ENCODE data around the gene CLASP2. TPM values are rescaled to one million over a fixed set of nuclear protein-coding genes. Genes with fewer than 3 reads are reported as not detected.

CLASP2 gene
- total and polyA plus RNA-seq, 7 experiments from 2014 or later, result 7.4 to 83.8 (median 70.5) TPM

DNA sequence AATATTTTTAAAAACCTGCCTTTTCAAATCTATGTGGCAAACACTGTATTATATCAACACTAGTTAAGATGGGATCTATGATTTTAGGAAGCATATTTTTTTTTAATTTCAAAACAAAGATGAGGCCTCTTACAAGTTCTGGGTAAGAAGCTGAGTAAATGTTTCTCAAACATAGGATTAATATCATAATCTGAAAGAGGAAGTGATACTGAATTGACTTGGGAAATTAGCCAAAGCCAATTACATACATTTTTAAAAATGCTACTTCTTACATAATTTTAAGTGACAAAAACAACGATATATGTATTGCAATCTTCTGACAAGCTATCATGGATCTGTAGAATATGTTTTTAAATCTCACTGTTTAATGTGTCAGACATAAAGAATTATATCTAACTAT is 142.7 kb downstream of the CLASP2 start:
- Histone ChIP-seq H3K36me3 (ENCODE audit: control insufficient read depth in 2 of 3, insufficient read depth in 3 of 3, low read length in 3 of 3) (peaks cover 0 to 15% (median 0%) of the 10 kb centered on the region in 3 experiments), H3K4me1 (ENCODE audit: control insufficient read depth in 2 of 2, insufficient read depth in 2 of 2, low read length in 2 of 2) (no peaks in the 10 kb centered on the region), H3K27me3 (ENCODE audit: control insufficient read depth in 2 of 2, insufficient read depth in 2 of 2, low read length in 2 of 2) (no peaks in the 10 kb centered on the region), H3K27ac (ENCODE audit: low read depth, low read length) (no peak overlapping the region), H3K9me3 (ENCODE audit: control insufficient read depth in 2 of 3, low read length in 3 of 3) (no peaks in the 10 kb centered on the region), H3K4me3 (ENCODE audit: low read length) (no peak overlapping the region)
- Mint-ChIP-seq H3K27me3 (no peaks in the 10 kb centered on the region), H3K4me1 (no peaks in the 10 kb centered on the region), H3K9me3 (no peaks in the 10 kb centered on the region), H3K36me3 (peaks cover 5 to 44% (median 29%) of the 10 kb centered on the region in 5 donors), H3K27ac (no peak overlapping the region), H3K4me3 (no peak overlapping the region)
- ATAC-seq (peak; percentile 32), DNase-seq (no peak)
- ChIA-PET POLR2A (interaction anchor here (0.7 kb wide), 1 partner anchor 29 kb away, joined by 4 read pairs; no protein-coding TSS in a partner anchor), CTCF (no interaction called here)
- intact Hi-C loops (cut with micrococcal nuclease), result no loop called here

DNA sequence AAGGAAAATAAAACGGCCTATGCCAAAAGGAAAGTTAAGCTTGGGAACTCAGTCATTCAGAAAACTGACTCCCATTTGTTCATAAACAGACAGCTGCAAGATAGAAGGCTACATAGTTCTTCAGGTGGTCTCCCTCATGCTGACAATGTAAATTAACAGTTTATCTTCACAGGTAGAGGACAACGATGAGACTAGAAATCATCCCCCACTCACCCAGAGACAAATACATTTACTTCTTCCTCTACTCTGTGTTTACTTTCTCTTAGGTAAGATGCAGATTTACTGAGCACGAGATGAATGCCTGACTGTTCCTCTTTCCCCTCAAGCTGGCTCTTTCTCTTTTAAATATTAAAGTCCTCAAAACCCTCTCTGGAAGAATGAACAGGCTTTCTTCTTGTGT is 160.2 kb downstream of the CLASP2 start:
- Histone ChIP-seq H3K4me3 (ENCODE audit: low read length) (no peak overlapping the region), H3K4me1 (ENCODE audit: control insufficient read depth in 2 of 2, insufficient read depth in 2 of 2, low read length in 2 of 2) (no peaks in the 10 kb centered on the region), H3K27ac (ENCODE audit: low read depth, low read length) (no peak overlapping the region), H3K27me3 (ENCODE audit: control insufficient read depth in 2 of 2, insufficient read depth in 2 of 2, low read length in 2 of 2) (no peaks in the 10 kb centered on the region), H3K9me3 (ENCODE audit: control insufficient read depth in 2 of 3, low read length in 3 of 3) (no peaks in the 10 kb centered on the region), H3K36me3 (ENCODE audit: control insufficient read depth in 2 of 3, insufficient read depth in 3 of 3, low read length in 3 of 3) (peaks cover 0 to 5% (median 3%) of the 10 kb centered on the region in 3 experiments)
- Mint-ChIP-seq H3K27me3 (no peaks in the 10 kb centered on the region), H3K27ac (no peak overlapping the region), H3K4me3 (no peak overlapping the region), H3K4me1 (peaks cover 0 to 1% (median 0%) of the 10 kb centered on the region in 7 donors), H3K36me3 (peaks cover 4 to 47% (median 31%) of the 10 kb centered on the region in 5 donors), H3K9me3 (no peaks in the 10 kb centered on the region)
- intact Hi-C loops (cut with micrococcal nuclease), result no loop called here
- DNase-seq, result no peak
- ATAC-seq, result no peak
- CTCF ChIA-PET, result interaction anchor here (1.2 kb wide), 1 partner anchor 230 kb away, joined by 3 read pairs; no protein-coding TSS in a partner anchor
- POLR2A ChIA-PET, result interaction anchor here (0.6 kb wide), 1 partner anchor 1189 kb away, joined by 3 read pairs; no protein-coding TSS in a partner anchor

DNA sequence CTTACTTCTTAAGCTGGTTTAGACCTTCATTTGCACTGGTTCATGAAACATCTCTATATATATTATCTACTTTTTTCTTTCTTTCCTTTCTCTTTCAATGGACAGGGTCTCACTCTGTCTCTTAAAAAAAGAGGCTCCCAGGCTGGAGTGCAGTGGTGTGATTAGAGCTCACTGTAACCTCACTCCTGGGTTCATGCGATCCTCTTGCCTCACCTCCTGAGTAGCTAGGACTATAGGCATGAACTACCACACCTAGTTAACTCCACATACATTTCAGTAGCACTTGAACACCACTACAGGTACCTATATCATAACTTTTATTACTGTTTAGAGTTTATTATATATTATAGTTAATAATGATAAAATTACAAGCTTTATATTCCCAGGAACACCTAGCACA is 160.8 kb downstream of the CLASP2 start:
- Mint-ChIP-seq H3K4me3 (no peak overlapping the region), H3K9me3 (no peaks in the 10 kb centered on the region), H3K4me1 (peaks cover 0 to 1% (median 0%) of the 10 kb centered on the region in 7 donors), H3K27ac (peak overlapping the region in 1 of 9 donors; percentile 4), H3K27me3 (no peaks in the 10 kb centered on the region), H3K36me3 (peaks cover 4 to 51% (median 31%) of the 10 kb centered on the region in 5 donors)
- CTCF ChIA-PET, result interaction anchor here (1.2 kb wide), 1 partner anchor 230 kb away, joined by 3 read pairs; no protein-coding TSS in a partner anchor
- Histone ChIP-seq H3K9me3 (ENCODE audit: control insufficient read depth in 2 of 3, low read length in 3 of 3) (no peaks in the 10 kb centered on the region), H3K4me3 (ENCODE audit: low read length) (no peak overlapping the region), H3K27ac (ENCODE audit: low read depth, low read length) (no peak overlapping the region), H3K27me3 (ENCODE audit: control insufficient read depth in 2 of 2, insufficient read depth in 2 of 2, low read length in 2 of 2) (no peaks in the 10 kb centered on the region), H3K36me3 (ENCODE audit: control insufficient read depth in 2 of 3, insufficient read depth in 3 of 3, low read length in 3 of 3) (peaks cover 0 to 5% (median 3%) of the 10 kb centered on the region in 3 experiments), H3K4me1 (ENCODE audit: control insufficient read depth in 2 of 2, insufficient read depth in 2 of 2, low read length in 2 of 2) (no peaks in the 10 kb centered on the region)
- POLR2A ChIA-PET, result no interaction called here
- ATAC-seq (no peak), DNase-seq (no peak)
- intact Hi-C loops (cut with micrococcal nuclease), result no loop called here

DNA sequence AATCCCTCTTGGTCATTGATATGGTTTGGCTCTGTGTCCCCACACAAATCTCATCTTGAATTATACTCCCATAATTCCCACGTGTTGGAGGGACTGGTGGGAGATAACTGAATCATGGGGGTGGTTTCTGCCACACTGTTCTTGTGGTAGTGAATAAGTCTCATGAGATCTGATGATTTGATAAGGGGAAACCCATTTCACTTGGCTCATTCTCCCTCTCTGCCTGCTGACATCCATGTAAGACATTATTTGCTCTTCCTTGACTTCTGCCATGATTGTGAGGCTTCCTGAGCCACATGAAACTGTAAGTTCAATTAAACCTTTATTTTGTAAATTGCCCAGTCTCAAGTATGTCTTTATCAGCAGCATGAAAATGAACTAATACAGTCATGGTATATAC is 171.0 kb downstream of the CLASP2 start:
- ATAC-seq, result no peak
- no peak for DNase-seq
- no peaks in the 10 kb centered on the region for H3K27me3 ChIP-seq (ENCODE audit: control insufficient read depth in 2 of 2, insufficient read depth in 2 of 2, low read length in 2 of 2)
- ChIA-PET CTCF (no interaction called here), POLR2A (no interaction called here)
- Mint-ChIP-seq H3K27me3 (no peaks in the 10 kb centered on the region), H3K4me3 (no peak overlapping the region), H3K9me3 (peaks cover 0 to 5% (median 2%) of the 10 kb centered on the region in 11 donors), H3K36me3 (peaks cover 8 to 47% (median 33%) of the 10 kb centered on the region in 5 donors), H3K4me1 (peaks cover 0 to 2% (median 0%) of the 10 kb centered on the region in 7 donors), H3K27ac (no peak overlapping the region)
- no peaks in the 10 kb centered on the region for H3K9me3 ChIP-seq (ENCODE audit: control insufficient read depth in 2 of 3, low read length in 3 of 3)
- H3K4me1 ChIP-seq (ENCODE audit: control insufficient read depth in 2 of 2, insufficient read depth in 2 of 2, low read length in 2 of 2), result no peaks in the 10 kb centered on the region
- H3K4me3 ChIP-seq (ENCODE audit: low read length), result no peak overlapping the region
- intact Hi-C loops (cut with micrococcal nuclease), result no loop called here
- peaks cover 0 to 29% (median 5%) of the 10 kb centered on the region in 3 experiments for H3K36me3 ChIP-seq (ENCODE audit: control insufficient read depth in 2 of 3, insufficient read depth in 3 of 3, low read length in 3 of 3)
- no peak overlapping the region for H3K27ac ChIP-seq (ENCODE audit: low read depth, low read length)

DNA sequence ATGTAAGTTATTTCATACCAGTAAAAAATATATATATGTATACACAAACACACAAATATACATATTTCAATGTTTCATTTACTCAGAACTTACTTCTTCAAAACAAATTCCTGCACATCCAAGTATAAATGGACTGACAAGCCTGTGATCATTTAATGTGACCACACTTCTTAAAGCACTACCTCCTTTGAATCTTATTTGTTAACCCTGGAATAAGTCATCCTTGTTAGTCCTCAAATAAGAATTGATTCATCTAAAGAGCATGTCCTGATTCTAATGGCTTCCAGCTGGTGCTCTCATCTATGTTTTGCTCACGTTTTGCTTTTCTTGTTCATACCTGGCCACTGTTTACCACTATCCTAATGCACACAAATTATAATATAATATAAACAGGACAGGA is 173.9 kb downstream of the CLASP2 start:
- intact Hi-C loops (cut with micrococcal nuclease), result no loop called here
- no peak for DNase-seq
- Mint-ChIP-seq H3K4me1 (peaks cover 0 to 2% (median 0%) of the 10 kb centered on the region in 7 donors), H3K27ac (peak overlapping the region in 1 of 9 donors; percentile 1), H3K27me3 (no peaks in the 10 kb centered on the region), H3K36me3 (peaks cover 8 to 46% (median 26%) of the 10 kb centered on the region in 5 donors), H3K9me3 (peaks cover 0 to 3% (median 1%) of the 10 kb centered on the region in 11 donors), H3K4me3 (no peak overlapping the region)
- ChIA-PET CTCF (no interaction called here), POLR2A (interaction anchor here (0.6 kb wide), 1 partner anchor 10 kb away, joined by 5 read pairs; no protein-coding TSS in a partner anchor)
- ATAC-seq, result no peak
- Histone ChIP-seq H3K36me3 (ENCODE audit: control insufficient read depth in 2 of 3, insufficient read depth in 3 of 3, low read length in 3 of 3) (peaks cover 0 to 29% (median 5%) of the 10 kb centered on the region in 3 experiments), H3K27ac (ENCODE audit: low read depth, low read length) (no peak overlapping the region), H3K9me3 (ENCODE audit: control insufficient read depth in 2 of 3, low read length in 3 of 3) (no peaks in the 10 kb centered on the region), H3K4me1 (ENCODE audit: control insufficient read depth in 2 of 2, insufficient read depth in 2 of 2, low read length in 2 of 2) (no peaks in the 10 kb centered on the region), H3K27me3 (ENCODE audit: control insufficient read depth in 2 of 2, insufficient read depth in 2 of 2, low read length in 2 of 2) (no peaks in the 10 kb centered on the region), H3K4me3 (ENCODE audit: low read length) (no peak overlapping the region)

DNA sequence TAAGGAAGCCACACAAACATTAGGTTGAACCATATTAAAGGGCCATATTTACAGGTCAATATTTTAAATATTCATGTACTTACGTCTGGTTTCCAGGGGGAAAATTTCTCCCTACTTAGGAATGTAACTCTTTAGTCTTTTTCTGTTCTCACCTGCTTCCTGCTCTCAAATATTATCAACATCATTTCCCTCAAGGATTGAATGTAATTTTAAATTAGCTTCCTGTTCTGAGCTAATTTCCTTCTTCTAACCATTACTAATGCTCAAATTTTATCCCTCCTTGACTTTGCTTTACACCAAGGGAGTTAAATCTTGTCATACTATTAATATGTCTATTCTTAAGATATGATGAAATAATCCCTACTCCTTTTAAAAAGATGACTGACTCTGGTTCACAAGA is 174.5 kb downstream of the CLASP2 start:
- no peak overlapping the region for H3K27ac ChIP-seq (ENCODE audit: low read depth, low read length)
- POLR2A ChIA-PET, result no interaction called here
- no peaks in the 10 kb centered on the region for H3K27me3 ChIP-seq (ENCODE audit: control insufficient read depth in 2 of 2, insufficient read depth in 2 of 2, low read length in 2 of 2)
- CTCF ChIA-PET, result no interaction called here
- H3K9me3 Mint-ChIP-seq, result peaks cover 0 to 3% (median 0%) of the 10 kb centered on the region in 11 donors
- H3K4me3 Mint-ChIP-seq, result no peak overlapping the region
- no peaks in the 10 kb centered on the region for H3K27me3 Mint-ChIP-seq
- DNase-seq (no peak), ATAC-seq (no peak)
- H3K4me3 ChIP-seq (ENCODE audit: low read length), result no peak overlapping the region
- H3K4me1 ChIP-seq (ENCODE audit: control insufficient read depth in 2 of 2, insufficient read depth in 2 of 2, low read length in 2 of 2), result no peaks in the 10 kb centered on the region
- peaks cover 0 to 26% (median 5%) of the 10 kb centered on the region in 3 experiments for H3K36me3 ChIP-seq (ENCODE audit: control insufficient read depth in 2 of 3, insufficient read depth in 3 of 3, low read length in 3 of 3)
- H3K27ac Mint-ChIP-seq, result peak overlapping the region in 1 of 9 donors; percentile 9
- peaks cover 8 to 48% (median 20%) of the 10 kb centered on the region in 5 donors for H3K36me3 Mint-ChIP-seq
- intact Hi-C loops (cut with micrococcal nuclease), result no loop called here
- peaks cover 0 to 2% (median 0%) of the 10 kb centered on the region in 7 donors for H3K4me1 Mint-ChIP-seq
- H3K9me3 ChIP-seq (ENCODE audit: control insufficient read depth in 2 of 3, low read length in 3 of 3), result no peaks in the 10 kb centered on the region

DNA sequence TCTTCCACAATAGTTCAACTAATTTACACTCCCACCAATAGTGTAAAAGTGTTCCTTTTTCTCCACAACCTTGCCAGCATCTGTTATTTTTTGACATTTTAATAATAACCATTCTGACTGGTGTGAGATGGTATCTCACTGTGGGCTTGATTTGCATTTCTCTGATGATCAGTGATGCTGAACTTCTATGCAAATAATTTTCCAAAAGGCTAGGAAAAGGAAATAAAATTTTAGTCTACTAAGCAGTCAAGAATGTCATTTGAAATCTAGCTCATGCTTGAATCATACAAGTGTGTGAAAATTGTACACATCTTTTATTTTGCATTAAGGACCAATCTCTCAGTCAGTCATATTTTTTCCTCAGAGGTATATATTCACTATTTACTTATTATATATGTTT is 176.1 kb downstream of the CLASP2 start:
- intact Hi-C loops (cut with micrococcal nuclease), result no loop called here
- Histone ChIP-seq H3K27me3 (ENCODE audit: control insufficient read depth in 2 of 2, insufficient read depth in 2 of 2, low read length in 2 of 2) (no peaks in the 10 kb centered on the region), H3K27ac (ENCODE audit: low read depth, low read length) (no peak overlapping the region), H3K4me3 (ENCODE audit: low read length) (no peak overlapping the region), H3K9me3 (ENCODE audit: control insufficient read depth in 2 of 3, low read length in 3 of 3) (no peaks in the 10 kb centered on the region), H3K4me1 (ENCODE audit: control insufficient read depth in 2 of 2, insufficient read depth in 2 of 2, low read length in 2 of 2) (no peaks in the 10 kb centered on the region), H3K36me3 (ENCODE audit: control insufficient read depth in 2 of 3, insufficient read depth in 3 of 3, low read length in 3 of 3) (peaks cover 0 to 26% (median 5%) of the 10 kb centered on the region in 3 experiments)
- Mint-ChIP-seq H3K4me1 (peaks cover 0 to 2% (median 0%) of the 10 kb centered on the region in 7 donors), H3K27ac (no peak overlapping the region), H3K27me3 (no peaks in the 10 kb centered on the region), H3K9me3 (no peaks in the 10 kb centered on the region), H3K36me3 (peaks cover 8 to 64% (median 18%) of the 10 kb centered on the region in 5 donors), H3K4me3 (no peak overlapping the region)
- ATAC-seq (no peak), DNase-seq (no peak)
- POLR2A ChIA-PET, result interaction anchor here (1.0 kb wide), 1 partner anchor 101 kb away, joined by 3 read pairs; no protein-coding TSS in a partner anchor
- CTCF ChIA-PET, result no interaction called here
